Pancreas (tissue), 10 donors: ENCODE data around the gene RNF121. TPM values are rescaled to one million over a fixed set of nuclear protein-coding genes. Genes with fewer than 3 reads are reported as not detected.
A peak's percentile ranks its signal among the peaks of the same experiment; 100 is the strongest.

Source experiments
- ATAC-seq, 4 donors: fragments of 200-7000 bp; cut with Tn5 transposase; one replicate each; pipeline versions ENCODE4 v1.8.0 to v1.9.1; 2020; ENCODE audit warnings: mild to moderate bottlenecking in 4 of 4, moderate library complexity in 4 of 4
- DNase-seq, 6 donors: peaks; one replicate each; pipeline ENCODE4 v3.0.0-alpha.2; 2020
- FAIRE-seq: peaks from 2 replicates; lab custom pipeline; 2012; peaks lifted over from hg19 to GRCh38; lab: Jason Lieb, UNC
- H3K27ac ChIP-seq, 4 donors: fragments of 200-600 bp; sonication (generic); 1 replicate in 3 of 4; 2 replicates in 1 of 4; pipeline versions ENCODE4 v1.5.0 to v1.8.0; 2020
- H3K27me3 ChIP-seq, 4 donors: fragments of 200-600 bp; one replicate each; pipeline ENCODE4 v1.8.0; 2021
- H3K36me3 ChIP-seq, 3 donors: fragments of 200-600 bp; sonication (generic) in 1 of 3; one replicate each; pipeline versions ENCODE4 v1.5.0 to v1.8.0; 2020 to 2021
- H3K4me1 ChIP-seq, 3 donors: fragments of 200-600 bp; one replicate each; pipeline ENCODE4 v1.8.0; 2021
- H3K4me3 ChIP-seq, 4 donors: fragments of 200-600 bp; sonication (generic) in 2 of 4; one replicate each; pipeline versions ENCODE4 v1.5.0 to v1.8.0; 2020 to 2021
- H3K9me3 ChIP-seq, 4 donors: fragments of 200-600 bp; one replicate each; pipeline ENCODE4 v1.8.0; 2021
- CTCF ChIP-seq, 4 donors: fragments of 200-600 bp; sonication (generic) in 3 of 4; IDR thresholded peaks; one replicate each; pipeline versions ENCODE4 v1.5.0 to v1.8.0; 2021; ENCODE audit warnings: antibody characterized with exemption in 4 of 4
- WGBS, 2 donors: extraction: QIAGEN DNeasy Blood & Tissue Kit; methylation state at CpG; one replicate each; pipeline ENCODE4 v1.1.7; 2013; 5-methylcytosine and 5-hydroxymethylcytosine counted together
- intact Hi-C, 3 donors: fragments of 100-400 bp; cut with DNase I; formaldehyde crosslinking; loops; one replicate each; pipeline versions ENCODE4 v1.11.1 to v1.14.2; 2022
- polyA plus RNA-seq, 2 donors: library from polyadenylated mRNA; stranded (reverse); fragments of 200-250 nt; gene quantifications; one replicate each; pipeline ENCODE4 v1.2.3, GENCODE V29; 2013
- total RNA-seq, 6 donors: library from RNA; stranded (reverse); fragmentation: NEBNext Ultra II Directional in 4 of 6; extraction: Animal tissue kit (Norgen Biotek cat#: 25700) in 4 of 6; gene quantifications; one replicate each; pipeline versions ENCODE4 v1.2.1 to v1.2.4, GENCODE V29; 2021 to 2023
- donor health status: healthy with polysubstance abuse.
- donor health status: DM: no; HTN: no; CAD: no; lungs with moderate emphysema.
- donor health status: DM: no; HTN: no; CAD: no.
- donor health status: control.
- donor health status: control.
- donor health status: Bipolar disorder and iron deficiency.
- donor health status: DM: yes; HTN: yes; CAD: no.
- donor health status: DM: no; HTN: no; CAD: no.
- donor health status: DM: no; HTN: no; CAD: no.
- donor health status: DM: yes; HTN: yes; CAD: no.

RNF121 gene
- total and polyA plus RNA-seq, 8 donors = 10.9 to 20.7 (median 13.8) TPM

GRCh38 chr11:72024069-72024754 lies 95.4 kb downstream of the RNF121 start:
- H3K4me1 ChIP-seq = peaks cover 0 to 8% (median 5%) of the 10 kb centered on the region in 3 donors
- H3K27me3 ChIP-seq = no peaks in the 10 kb centered on the region
- ATAC-seq = no peak
- H3K4me3 ChIP-seq = no peak overlapping the region
- TF ChIP-seq CTCF (IDR thresholded peaks at IDR 0.05) = no peak
- H3K36me3 ChIP-seq = peaks cover 3 to 72% (median 50%) of the 10 kb centered on the region in 3 donors
- H3K27ac ChIP-seq = no peak overlapping the region
- intact Hi-C loops = loop anchor here in 1 of 3 donors (10.0 kb wide), 1 partner anchor 61 kb away; the partner anchor contains the start of genes LRRC51 and NUMA1
- 43 to 49% methylated on average over 5 of the region's 5 CpGs for WGBS, 2 donors
- no peak for DNase-seq
- H3K9me3 ChIP-seq = no peaks in the 10 kb centered on the region
- FAIRE-seq = no peak

- DNase-seq = no peak
- Histone ChIP-seq H3K4me3 (no peak overlapping the region), H3K36me3 (peaks cover 3 to 56% (median 37%) of the 10 kb centered on the region in 3 donors), H3K9me3 (no peaks in the 10 kb centered on the region), H3K27me3 (no peaks in the 10 kb centered on the region), H3K4me1 (peaks cover 0 to 13% (median 10%) of the 10 kb centered on the region in 3 donors), H3K27ac (no peak overlapping the region)
- no peak for TF ChIP-seq CTCF (IDR thresholded peaks at IDR 0.05)
- ATAC-seq = no peak
- 82% methylated on average over 1 of the region's 1 CpG for WGBS, 2 donors
- no peak for FAIRE-seq
- intact Hi-C loops = loop anchor here (5.0 to 10.0 kb wide), 2 partner anchors 59 to 66 kb away; partner anchors contain the start of genes LRRC51 (in 1 of the 3) and NUMA1 (in 1 of the 3)
Observed at GRCh38 chr11:72026090-72026489, 97.2 kb downstream of the RNF121 start.

- no peak for TF ChIP-seq CTCF (IDR thresholded peaks at IDR 0.05)
- FAIRE-seq (no peak), DNase-seq (no peak), ATAC-seq (peak in 1 of 4 donors; percentile 39)
- intact Hi-C loops = no loop called here
- no peaks in the 10 kb centered on the region for H3K27me3 ChIP-seq
- no peaks in the 10 kb centered on the region for H3K9me3 ChIP-seq
- H3K36me3 ChIP-seq = peaks cover 4 to 49% (median 17%) of the 10 kb centered on the region in 3 donors
- no peak overlapping the region for H3K27ac ChIP-seq
- WGBS, 2 donors = 22 to 25% methylated on average over 1 of the region's 1 CpG
- peaks cover 5 to 19% (median 14%) of the 10 kb centered on the region in 3 donors for H3K4me1 ChIP-seq
- no peak overlapping the region for H3K4me3 ChIP-seq
Observed at GRCh38 chr11:72030472-72031045, 101.7 kb downstream of the RNF121 start.

GRCh38 chr11:72036687-72037086 lies 107.8 kb downstream of the RNF121 start:
- H3K36me3 ChIP-seq = peaks cover 4 to 25% (median 7%) of the 10 kb centered on the region in 3 donors
- H3K4me3 ChIP-seq = no peak overlapping the region
- ATAC-seq (no peak), DNase-seq (no peak), FAIRE-seq (no peak)
- H3K27ac ChIP-seq = peak overlapping the region in 1 of 4 donors; percentile 12
- no peaks in the 10 kb centered on the region for H3K9me3 ChIP-seq
- intact Hi-C loops = loop anchor here in 1 of 3 donors (5.0 kb wide), 1 partner anchor 51 kb away; no protein-coding TSS in a partner anchor
- H3K4me1 ChIP-seq = peaks cover 24 to 31% (median 29%) of the 10 kb centered on the region in 3 donors
- H3K27me3 ChIP-seq = no peaks in the 10 kb centered on the region
- TF ChIP-seq CTCF (IDR thresholded peaks at IDR 0.05) = no peak
- 50 to 65% methylated on average over 3 of the region's 3 CpGs for WGBS, 2 donors
